ENCODE results near the gene ARID3A. TPM values are rescaled to one million over a fixed set of nuclear protein-coding genes. Genes with fewer than 3 reads are reported as not detected.

Gene ARID3A
- total and polyA plus RNA-seq, 2 of the 8 experiments (the other 6 are each of a cell fraction or from before 2014, with no cell fraction given): 40.5 to 77.4 TPM

DNA sequence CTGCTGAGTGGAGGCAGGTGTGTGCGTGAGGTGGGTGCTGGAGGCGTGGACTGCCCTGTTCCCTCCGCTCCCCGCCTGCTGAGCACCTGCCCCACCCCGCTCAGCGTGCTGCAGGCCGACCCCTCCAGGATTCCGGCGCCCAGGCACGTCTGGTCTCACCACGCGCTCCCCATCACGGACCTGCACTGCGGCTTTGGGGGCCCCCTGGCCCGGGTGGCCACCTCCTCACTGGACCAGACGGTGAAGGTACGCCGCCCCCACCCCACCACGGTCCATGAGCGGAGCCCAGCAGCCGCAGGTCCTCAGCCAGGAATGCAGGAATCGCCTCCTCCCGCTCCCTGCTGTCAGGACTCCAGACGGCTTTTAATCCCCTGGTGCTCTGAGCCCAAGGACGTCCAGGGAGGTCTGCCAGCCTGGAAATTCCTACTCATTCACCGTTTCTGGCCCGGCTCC, 64.3 kb downstream of the ARID3A start (continued):
- TF ChIP-seq NANOG (IDR thresholded peaks at IDR 0.05; ENCODE audit: insufficient read depth, low read depth, low read length, poor library complexity, severe bottlenecking) (no peak), MAFK (IDR thresholded peaks at IDR 0.05; ENCODE audit: low read depth, low read length) (no peak), SAP30 (IDR thresholded peaks at IDR 0.05; ENCODE audit: insufficient read depth, insufficient replicate concordance, low read length) (no peak), SP1 (IDR thresholded peaks at IDR 0.05; ENCODE audit: low read depth, low read length) (no peak), RAD21 (IDR thresholded peaks at IDR 0.05 in 1 of 2, conservative IDR thresholded peaks at IDR 0.05 in 1 of 2; ENCODE audit: low read depth in 2 of 2, low read length in 2 of 2) (no peak), CTBP2 (IDR thresholded peaks at IDR 0.05; ENCODE audit: borderline replicate concordance, insufficient read depth, insufficient read length, low read length) (no peak), BCL11A (IDR thresholded peaks at IDR 0.05; ENCODE audit: low read depth in 2 of 2, low read length in 2 of 2) (no peak)
